CD1c-positive myeloid dendritic cell (primary cell): ENCODE results near the gene CD99.
A peak's percentile ranks its signal among the peaks of the same experiment; 100 is the strongest.

Experiments used
- DNase-seq: peaks from one replicate; pipeline ENCODE4 v3.0.0-alpha.2; 2016; ENCODE audit errors: extremely low spot score

CD99 gene

DNA sequence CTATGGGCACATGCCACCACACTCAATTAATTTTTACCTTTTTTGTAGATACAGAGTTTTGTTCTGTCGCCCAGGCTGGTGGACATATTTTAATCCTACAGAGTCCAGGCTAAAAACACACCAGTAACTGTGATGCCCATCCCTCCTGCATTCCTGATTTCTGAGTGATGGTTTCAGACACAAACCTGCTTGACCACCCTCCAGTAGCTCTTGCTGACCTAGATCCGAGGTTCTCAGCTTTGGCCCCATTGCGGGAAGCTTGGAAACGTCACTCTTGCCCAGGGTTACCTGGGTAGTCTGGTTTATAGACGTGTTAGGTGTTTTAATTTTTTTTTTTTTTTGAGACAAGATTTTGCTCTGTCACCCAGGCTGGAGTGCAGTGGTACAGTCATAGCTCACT lies 7.5 kb downstream of the CD99 start:
- DNase-seq, result no peak

GRCh38 chrX:2699959-2700358 lies 8.9 kb downstream of the CD99 start:
- DNase-seq, result no peak

DNA sequence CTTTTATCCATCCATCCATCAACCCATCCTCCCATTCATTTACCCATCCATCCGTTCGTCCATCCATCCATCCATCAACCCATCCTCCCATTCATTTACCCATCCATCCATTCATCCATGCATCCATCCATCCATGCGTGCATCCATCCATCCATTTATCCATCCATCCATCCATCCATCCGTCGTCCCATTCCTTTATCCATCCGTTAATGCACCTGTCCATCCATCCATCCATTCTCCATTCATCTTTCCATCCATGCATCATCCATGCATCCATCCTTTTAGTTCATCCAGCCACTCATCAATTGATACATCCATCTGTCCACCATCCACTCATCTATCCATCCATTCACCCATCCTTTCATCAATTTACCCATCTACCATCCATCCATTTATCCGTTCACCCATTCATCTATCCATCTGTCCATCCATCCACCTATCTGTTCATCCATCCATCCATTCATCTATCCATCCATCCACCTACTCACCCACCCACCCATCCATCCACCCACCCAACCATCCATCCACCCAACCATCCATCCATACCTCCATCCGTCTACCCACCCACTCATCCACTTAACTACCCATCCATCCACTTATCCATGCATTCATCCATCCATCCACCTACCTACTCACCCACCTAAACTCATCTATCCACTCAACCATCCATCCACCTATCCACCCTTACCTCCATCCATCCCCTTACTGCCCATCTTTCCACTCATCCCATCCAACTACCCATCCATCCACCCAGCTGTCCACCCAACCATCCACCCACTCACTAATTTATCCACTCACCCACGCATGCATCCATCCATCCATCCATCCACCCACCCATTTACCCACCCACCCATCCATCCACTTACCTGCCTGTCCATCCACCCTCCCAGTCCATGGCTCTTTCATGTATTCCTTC lies 9.6 kb downstream of the CD99 start:
- no peak for DNase-seq

DNA sequence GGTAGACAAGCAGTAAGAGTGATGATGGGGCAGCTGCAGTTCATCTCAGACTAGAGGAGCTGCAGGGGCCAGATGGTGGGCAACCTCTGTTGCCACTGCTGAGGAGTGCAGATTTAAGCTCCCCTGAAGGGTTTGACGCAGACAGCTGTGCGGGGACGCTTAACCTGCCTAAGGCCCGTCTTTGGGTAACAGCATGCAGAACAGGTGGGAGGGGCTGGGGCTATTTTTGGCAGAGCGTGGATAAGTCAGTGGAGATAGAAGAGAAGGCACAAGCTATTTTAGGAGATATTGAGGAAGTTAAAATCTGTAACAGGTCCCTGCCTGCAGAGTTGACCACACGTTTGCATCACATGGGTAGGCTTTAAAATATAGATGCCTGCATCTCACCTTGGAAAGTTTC lies 10.5 kb downstream of the CD99 start:
- peak; percentile 12 for DNase-seq

DNA sequence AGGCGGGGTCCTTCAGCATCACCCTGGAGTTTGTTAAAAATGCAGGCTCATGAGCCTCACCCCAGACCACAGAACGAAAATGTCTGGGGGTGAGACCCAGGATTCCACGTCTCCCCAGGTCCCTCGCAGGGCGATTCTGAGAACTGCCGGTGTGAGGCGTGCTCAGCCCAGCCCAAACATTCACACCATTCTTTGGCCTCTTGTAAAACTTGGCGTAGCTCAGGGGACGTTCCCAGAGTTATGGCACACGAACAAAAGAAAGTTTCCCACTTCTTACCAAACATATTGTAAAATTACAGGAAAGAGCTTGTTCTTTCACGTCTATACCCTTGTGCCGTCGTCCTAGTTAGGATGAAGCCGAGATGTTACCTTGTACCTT lies 12.9 kb downstream of the CD99 start:
- DNase-seq, result no peak

GRCh38 chrX:2705046-2705832 lies 14.1 kb downstream of the CD99 start:
- DNase-seq, result peak; percentile 27

- DNase-seq, result peak; percentile 91
Measured at GRCh38 chrX:2707334-2707760, 16.3 kb downstream of the CD99 start.

DNA sequence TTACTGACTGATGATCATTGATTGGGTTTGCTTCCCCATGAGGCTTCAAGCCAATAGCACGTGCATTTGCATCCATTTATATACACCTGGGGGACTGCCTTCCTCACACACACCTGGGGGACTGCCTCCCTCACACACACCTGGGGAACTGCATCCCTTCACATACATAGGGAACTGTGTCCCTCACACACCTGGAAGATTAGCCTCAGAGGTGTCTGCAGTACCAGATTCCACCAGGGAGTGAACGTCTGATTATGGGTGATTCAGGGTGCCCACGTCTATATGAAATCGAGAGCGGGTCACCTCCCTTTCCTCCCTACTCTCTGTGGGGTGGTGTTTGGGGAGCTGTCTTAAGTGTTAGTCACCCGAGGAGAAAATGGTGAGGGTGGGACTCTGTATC lies 16.9 kb downstream of the CD99 start:
- peak; percentile 36 for DNase-seq

DNA sequence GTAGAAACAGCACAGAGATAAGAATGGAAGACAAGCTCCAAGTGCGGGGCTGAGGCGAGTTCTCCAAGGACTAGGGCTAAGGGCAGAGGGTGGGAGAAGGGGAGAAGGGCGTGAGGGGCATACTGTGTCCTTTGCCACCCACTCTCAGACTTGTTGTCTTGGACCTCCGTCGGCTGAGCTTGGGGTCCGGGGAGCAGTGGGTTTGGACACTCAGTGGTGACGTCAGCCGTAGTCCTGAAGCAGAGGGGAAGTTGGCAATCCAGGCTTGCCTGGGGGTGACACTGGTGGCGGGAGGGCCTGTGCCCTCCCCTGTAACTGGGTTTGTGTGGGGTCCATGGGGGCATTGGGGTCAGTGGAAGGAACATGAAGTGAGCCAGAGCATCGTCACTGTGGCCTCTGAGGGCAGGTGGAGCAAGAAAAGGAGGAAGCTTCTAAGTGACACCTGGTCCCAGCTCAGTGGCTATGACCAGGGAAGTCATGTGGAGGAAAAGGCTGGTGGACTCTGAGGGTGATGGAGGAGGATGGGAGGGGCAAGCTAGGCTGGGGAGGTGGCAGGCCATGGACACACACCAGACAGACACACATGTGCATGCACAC lies 17.6 kb downstream of the CD99 start:
- peak; percentile 76 for DNase-seq

DNA sequence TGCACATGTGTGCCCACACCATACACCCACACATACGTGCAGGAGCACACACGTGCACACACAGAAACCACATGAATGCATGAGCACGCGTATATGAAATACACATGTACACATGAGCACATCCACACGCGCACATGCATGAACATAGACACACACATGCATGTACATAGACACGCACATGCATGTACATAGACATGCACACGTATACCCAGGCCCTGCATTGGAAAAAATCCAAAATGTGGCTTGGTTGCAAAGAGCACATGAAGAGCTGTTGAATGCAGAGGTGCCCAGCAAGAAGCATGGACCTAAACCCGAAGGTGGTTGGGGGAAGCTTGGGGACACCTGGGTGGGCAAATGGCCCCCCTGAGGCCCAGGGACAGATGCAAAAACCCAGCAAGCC lies 18.5 kb downstream of the CD99 start:
- no peak for DNase-seq

GRCh38 chrX:2710041-2710840 lies 19.1 kb downstream of the CD99 start:
- DNase-seq, result peak; percentile 88

DNA sequence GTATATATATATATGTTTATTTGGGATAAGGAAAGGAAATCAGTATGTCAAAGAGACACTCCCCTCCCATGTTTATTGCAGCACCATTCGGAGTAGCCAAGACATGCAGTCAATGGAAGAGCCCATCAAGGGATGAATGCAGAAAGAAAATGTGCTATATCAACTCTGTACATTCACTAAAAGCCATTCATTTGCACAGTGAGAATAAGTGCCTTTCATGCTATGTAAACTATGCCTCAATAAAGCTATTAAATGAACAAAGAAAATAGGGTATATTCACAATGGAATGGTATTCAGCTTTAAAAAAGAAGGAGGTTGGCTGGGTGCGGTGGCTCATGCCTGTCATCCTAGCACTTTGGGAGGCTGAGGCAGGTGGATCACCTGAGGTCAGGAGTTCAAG lies 20.3 kb downstream of the CD99 start:
- DNase-seq, result no peak

GRCh38 chrX:2712428-2712827 lies 21.3 kb downstream of the CD99 start:
- no peak for DNase-seq

- DNase-seq, result no peak
Measured at GRCh38 chrX:2712890-2713840, 22.1 kb downstream of the CD99 start.

DNA sequence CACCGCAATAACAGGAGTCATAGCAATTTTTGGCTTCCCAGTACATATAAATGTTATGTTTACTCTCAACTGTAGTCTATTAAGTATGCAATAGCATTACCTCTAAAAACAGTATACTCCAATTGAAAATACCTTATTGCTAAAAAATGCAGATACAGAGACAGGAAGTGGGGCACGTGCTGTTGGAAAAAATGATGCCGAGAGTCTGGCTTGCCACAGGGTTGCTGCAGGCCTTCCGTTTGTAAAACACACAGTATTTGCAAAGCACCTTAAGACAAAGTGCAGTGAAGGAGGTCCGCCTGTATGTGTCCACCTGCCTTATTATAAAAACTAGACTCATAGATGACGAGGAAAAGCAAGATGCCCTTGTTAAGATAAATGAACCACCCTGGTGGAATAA lies 23.5 kb downstream of the CD99 start:
- no peak for DNase-seq

- no peak for DNase-seq
Measured at GRCh38 chrX:2715066-2715600, 24.0 kb downstream of the CD99 start.

GRCh38 chrX:2717312-2717711 lies 26.2 kb downstream of the CD99 start:
- DNase-seq, result no peak

DNA sequence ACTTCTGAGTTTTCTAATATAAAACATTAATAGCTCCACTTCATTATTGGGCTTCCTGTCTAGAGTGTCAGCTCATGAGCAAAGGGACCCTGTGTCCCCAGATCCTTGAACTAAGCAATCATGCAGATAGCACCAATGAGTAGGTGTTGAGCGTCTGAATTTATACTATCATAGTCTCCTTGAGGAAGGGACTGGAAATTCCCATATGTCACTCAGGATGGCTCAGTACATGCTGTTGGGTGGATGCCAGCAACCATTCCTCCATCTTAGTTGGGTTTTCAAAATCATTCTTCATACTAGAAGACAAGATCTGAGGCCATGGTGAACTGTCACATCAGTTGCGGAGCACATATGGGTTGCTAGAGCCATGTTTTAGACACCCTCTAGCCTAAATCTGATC lies 27.7 kb downstream of the CD99 start:
- no peak for DNase-seq

- no peak for DNase-seq
Measured at GRCh38 chrX:2719774-2720447, 28.8 kb downstream of the CD99 start.
